Measurements from ENCODE around the gene CEACAM21. TPM values are rescaled to one million over a fixed set of nuclear protein-coding genes. Genes with fewer than 3 reads are reported as not detected.

The CEACAM21 gene
- total and polyA plus RNA-seq, 12 donors: 0.26 to 3.3 (median 0.57) TPM; not detected in 1

DNA sequence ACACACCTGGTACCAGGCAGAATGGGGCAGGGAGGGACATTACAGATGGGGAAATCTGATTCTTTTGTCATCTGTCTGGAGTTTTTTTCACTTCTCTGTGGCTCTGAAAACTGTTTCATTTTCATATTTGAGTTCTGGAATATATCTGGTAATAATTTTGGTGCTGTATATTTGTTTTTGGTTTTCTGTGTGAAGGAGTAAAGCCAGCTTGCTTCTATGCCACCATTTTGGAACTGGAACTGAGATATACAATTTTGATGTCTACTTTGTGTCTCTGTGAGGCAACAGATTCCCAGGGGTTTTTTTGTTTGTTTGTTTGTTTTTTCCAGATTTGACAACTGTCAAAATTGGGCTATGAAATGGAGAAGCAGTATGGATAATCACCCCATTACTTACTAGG lies 34.8 kb downstream of the CEACAM21 start:
- TF ChIP-seq, protein P1, sequence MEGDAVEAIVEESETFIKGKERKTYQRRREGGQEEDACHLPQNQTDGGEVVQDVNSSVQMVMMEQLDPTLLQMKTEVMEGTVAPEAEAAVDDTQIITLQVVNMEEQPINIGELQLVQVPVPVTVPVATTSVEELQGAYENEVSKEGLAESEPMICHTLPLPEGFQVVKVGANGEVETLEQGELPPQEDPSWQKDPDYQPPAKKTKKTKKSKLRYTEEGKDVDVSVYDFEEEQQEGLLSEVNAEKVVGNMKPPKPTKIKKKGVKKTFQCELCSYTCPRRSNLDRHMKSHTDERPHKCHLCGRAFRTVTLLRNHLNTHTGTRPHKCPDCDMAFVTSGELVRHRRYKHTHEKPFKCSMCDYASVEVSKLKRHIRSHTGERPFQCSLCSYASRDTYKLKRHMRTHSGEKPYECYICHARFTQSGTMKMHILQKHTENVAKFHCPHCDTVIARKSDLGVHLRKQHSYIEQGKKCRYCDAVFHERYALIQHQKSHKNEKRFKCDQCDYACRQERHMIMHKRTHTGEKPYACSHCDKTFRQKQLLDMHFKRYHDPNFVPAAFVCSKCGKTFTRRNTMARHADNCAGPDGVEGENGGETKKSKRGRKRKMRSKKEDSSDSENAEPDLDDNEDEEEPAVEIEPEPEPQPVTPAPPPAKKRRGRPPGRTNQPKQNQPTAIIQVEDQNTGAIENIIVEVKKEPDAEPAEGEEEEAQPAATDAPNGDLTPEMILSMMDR (IDR thresholded peaks at IDR 0.05): no peak
- Histone ChIP-seq H3K27me3 (peaks cover 0 to 14% (median 9%) of the 10 kb centered on the region in 7 donors), H3K36me3 (no peaks in the 10 kb centered on the region), H3K27ac (no peak overlapping the region), H3K4me3 (no peak overlapping the region), H3K9me3 (peaks cover 0 to 5% (median 0%) of the 10 kb centered on the region in 11 donors), H3K4me1 (no peaks in the 10 kb centered on the region)
- ATAC-seq (no peak), DNase-seq (no peak)
- intact Hi-C loops (cut with DNase I): no loop called here

DNA sequence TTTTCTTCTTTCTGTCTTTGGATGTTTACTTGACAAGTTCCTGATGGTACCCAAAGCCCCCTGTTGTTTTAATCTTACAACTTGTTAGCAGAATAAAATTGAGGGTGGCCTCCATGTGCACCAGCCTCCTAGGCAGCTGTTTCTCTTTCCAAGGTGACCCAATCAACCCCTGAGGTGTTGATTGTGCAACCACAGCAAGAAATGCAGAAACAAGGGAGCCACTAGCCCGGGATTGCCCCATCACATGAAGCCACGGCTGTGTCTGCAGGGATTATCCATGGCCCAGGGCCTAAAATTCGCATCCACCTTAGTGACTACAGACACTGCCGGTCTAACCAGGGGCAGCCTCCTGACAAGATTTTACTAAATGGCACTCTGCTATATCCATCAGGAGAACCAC lies 36.5 kb downstream of the CEACAM21 start:
- DNase-seq (no peak), ATAC-seq (no peak)
- intact Hi-C loops (cut with DNase I): no loop called here
- Histone ChIP-seq H3K36me3 (no peaks in the 10 kb centered on the region), H3K27me3 (peaks cover 0 to 12% (median 7%) of the 10 kb centered on the region in 7 donors), H3K4me1 (peaks cover 0 to 16% (median 0%) of the 10 kb centered on the region in 9 donors), H3K27ac (no peak overlapping the region), H3K9me3 (peaks cover 0 to 5% (median 0%) of the 10 kb centered on the region in 11 donors), H3K4me3 (no peak overlapping the region)
- TF ChIP-seq, protein P1 (IDR thresholded peaks at IDR 0.05): no peak
- 68 to 74% methylated on average over 4 of the region's 4 CpGs for WGBS, 2 donors

DNA sequence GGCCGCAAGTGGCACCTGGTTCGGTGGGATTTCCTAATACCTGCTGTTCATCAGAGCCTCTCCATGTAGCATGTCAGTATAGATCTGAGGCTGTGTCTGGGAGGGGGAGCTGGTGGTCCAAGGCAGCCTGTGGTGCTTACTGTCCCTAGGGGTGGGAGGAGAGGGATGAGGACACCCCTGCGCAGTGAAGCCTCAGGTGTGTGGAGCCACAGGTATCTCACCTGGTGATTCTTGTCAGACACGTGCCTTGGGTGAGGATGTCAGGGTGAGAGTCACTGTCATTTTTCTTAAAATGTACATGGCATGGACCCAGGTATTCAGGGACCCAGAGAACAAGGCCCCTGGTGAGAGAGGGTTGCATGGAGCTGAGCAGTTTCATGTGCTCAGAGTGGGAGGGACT lies 39.2 kb downstream of the CEACAM21 start:
- TF ChIP-seq, protein P1 (IDR thresholded peaks at IDR 0.05): no peak
- DNase-seq (no peak), ATAC-seq (no peak)
- Histone ChIP-seq H3K27ac (no peak overlapping the region), H3K36me3 (no peaks in the 10 kb centered on the region), H3K27me3 (peaks cover 0 to 15% (median 9%) of the 10 kb centered on the region in 7 donors), H3K4me3 (no peak overlapping the region), H3K9me3 (peaks cover 0 to 2% (median 0%) of the 10 kb centered on the region in 11 donors), H3K4me1 (peaks cover 0 to 31% (median 0%) of the 10 kb centered on the region in 9 donors)
- intact Hi-C loops (cut with DNase I): no loop called here
- WGBS, 2 donors: 72 to 80% methylated on average over 4 of the region's 4 CpGs

DNA sequence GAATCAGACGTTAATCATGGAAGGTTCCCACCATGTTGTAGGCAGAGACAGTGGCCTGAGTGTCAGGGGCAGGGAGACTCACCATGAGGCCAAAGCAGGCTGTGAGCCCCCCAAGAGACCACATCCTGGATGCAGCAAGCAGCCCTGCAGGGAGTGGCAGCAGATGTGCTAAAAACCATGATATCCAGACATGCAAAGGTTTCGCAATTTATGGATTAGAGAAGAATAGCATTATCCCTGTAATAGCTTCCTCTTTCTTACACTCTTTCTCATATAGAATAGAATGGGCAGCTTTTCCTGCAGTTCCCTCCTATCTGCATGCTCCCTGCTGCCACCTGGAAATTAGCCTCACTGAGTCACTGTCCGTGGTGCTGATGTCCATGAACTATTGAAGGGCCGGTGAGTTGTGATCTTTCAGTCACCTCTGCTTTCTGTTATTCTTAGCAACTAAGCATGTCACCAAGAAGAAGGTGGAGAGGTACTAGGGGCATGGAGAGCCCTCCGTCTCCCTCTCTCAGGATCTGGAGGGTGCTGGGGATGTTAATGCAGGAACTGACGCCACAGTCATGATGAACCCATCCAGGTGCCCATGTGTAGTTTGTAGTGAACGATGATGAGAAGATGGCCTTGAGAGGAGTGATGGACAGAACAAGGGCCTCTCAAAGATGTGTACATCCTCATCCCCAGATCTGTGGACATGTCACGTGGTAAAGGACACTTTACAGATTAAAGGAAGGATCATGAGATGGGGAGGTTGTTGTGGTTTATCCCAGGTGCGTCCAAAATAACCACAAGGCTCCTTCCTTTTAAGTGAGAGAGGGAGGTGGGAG lies 41.0 kb downstream of the CEACAM21 start:
- Histone ChIP-seq H3K27me3 (peaks cover 0 to 20% (median 11%) of the 10 kb centered on the region in 7 donors), H3K27ac (no peak overlapping the region), H3K9me3 (no peaks in the 10 kb centered on the region), H3K36me3 (no peaks in the 10 kb centered on the region), H3K4me3 (no peak overlapping the region), H3K4me1 (peaks cover 0 to 43% (median 0%) of the 10 kb centered on the region in 9 donors)
- 39% methylated on average over 9 of the region's 9 CpGs for WGBS, 2 donors
- DNase-seq: no peak
- intact Hi-C loops (cut with DNase I): no loop called here
- TF ChIP-seq, protein P1 (IDR thresholded peaks at IDR 0.05): no peak
- ATAC-seq: no peak
